Trophoblast cell (in vitro differentiated cells and primary cell): ENCODE results near the gene ZBTB17.
"Not testable (repeated sequence)": the region's sequence is repeated elsewhere in the genome, so short reads cannot be mapped to it uniquely, and the experiment has no call there.

ENCODE experiments used
- DNase-seq, 2 donors: peaks; one replicate each; pipeline ENCODE4 v3.0.0-alpha.2; 2016
- H2AFZ ChIP-seq: 2 replicates; pipeline ENCODE4 v1.6.1; 2013; ENCODE audit warnings: low read length, moderate library complexity, mild to moderate bottlenecking; ENCODE audit not compliant: insufficient read depth, poor library complexity
- H2AK5ac ChIP-seq: 2 replicates; pipeline ENCODE4 v1.6.1; 2013; ENCODE audit warnings: mild to moderate bottlenecking, low read length
- H2BK120ac ChIP-seq: 2 replicates; pipeline ENCODE4 v1.6.1; 2013; ENCODE audit warnings: low read length, mild to moderate bottlenecking, moderate library complexity; ENCODE audit not compliant: insufficient read depth, poor library complexity
- H2BK12ac ChIP-seq: 2 replicates; pipeline ENCODE4 v1.6.1; 2013; ENCODE audit warnings: mild to moderate bottlenecking, low read length, moderate library complexity
- H2BK5ac ChIP-seq: 2 replicates; pipeline ENCODE4 v1.6.1; 2013; ENCODE audit warnings: low read length, low read depth, moderate library complexity, mild to moderate bottlenecking; ENCODE audit not compliant: poor library complexity
- H3K14ac ChIP-seq: 2 replicates; pipeline ENCODE4 v1.6.1; 2013; ENCODE audit warnings: mild to moderate bottlenecking, low read length
- H3K18ac ChIP-seq: 2 replicates; pipeline ENCODE4 v1.6.1; 2013; ENCODE audit warnings: mild to moderate bottlenecking, low read length
- H3K23ac ChIP-seq: 2 replicates; pipeline ENCODE4 v1.6.1; 2013; ENCODE audit warnings: low read length
- H3K27ac ChIP-seq: 2 replicates; pipeline ENCODE4 v1.5.1; 2013; ENCODE audit warnings: low read depth, mild to moderate bottlenecking, inconsistent platforms, low read length, moderate library complexity
- H3K27me3 ChIP-seq: 2 replicates; pipeline ENCODE4 v1.6.1; 2013; ENCODE audit warnings: inconsistent platforms, mild to moderate bottlenecking, low read length, moderate library complexity; ENCODE audit not compliant: insufficient read depth
- H3K36me3 ChIP-seq, 2 experiments: 1 replicate in 1 of 2; 2 replicates in 1 of 2; pipeline ENCODE4 v1.6.1; 2013; ENCODE audit warnings: low read length in 2 of 2, mild to moderate bottlenecking in 2 of 2, moderate library complexity in 1 of 2; ENCODE audit not compliant: insufficient read depth in 2 of 2, control insufficient read depth in 1 of 2
- H3K4ac ChIP-seq: 2 replicates; pipeline ENCODE4 v1.6.1; 2013; ENCODE audit warnings: low read depth, mild to moderate bottlenecking, low read length, moderate library complexity
- H3K4me1 ChIP-seq, 2 experiments: 1 replicate in 1 of 2; 2 replicates in 1 of 2; pipeline ENCODE4 v1.6.1; 2013; ENCODE audit warnings: low read length in 2 of 2, mild to moderate bottlenecking in 2 of 2, moderate library complexity in 1 of 2; ENCODE audit not compliant: insufficient read depth in 2 of 2, control insufficient read depth in 1 of 2
- H3K4me2 ChIP-seq: 2 replicates; pipeline ENCODE4 v1.6.1; 2013; ENCODE audit warnings: inconsistent platforms, mild to moderate bottlenecking, low read length, moderate library complexity
- H3K4me3 ChIP-seq: 2 replicates; pipeline ENCODE4 v1.5.1; 2013; ENCODE audit warnings: mild to moderate bottlenecking, low read depth, low read length, inconsistent platforms
- H3K79me1 ChIP-seq: one replicate; pipeline ENCODE4 v1.6.1; 2013; ENCODE audit warnings: low read length
- H3K79me2 ChIP-seq: 2 replicates; pipeline ENCODE4 v1.6.1; 2013; ENCODE audit warnings: low read length, mild to moderate bottlenecking; ENCODE audit not compliant: control insufficient read depth, insufficient read depth, poor library complexity
- H3K9ac ChIP-seq: 2 replicates; pipeline ENCODE4 v1.6.1; 2013; ENCODE audit warnings: mild to moderate bottlenecking, low read length
- H3K9me3 ChIP-seq: 2 replicates; pipeline ENCODE4 v1.6.1; 2013; ENCODE audit warnings: low read depth, mild to moderate bottlenecking, control low read depth, inconsistent platforms, low read length; ENCODE audit not compliant: insufficient read depth
- H4K12ac ChIP-seq: 2 replicates; pipeline ENCODE4 v1.6.1; 2013; ENCODE audit warnings: low read depth, mild to moderate bottlenecking, low read length, moderate library complexity
- H4K8ac ChIP-seq: 2 replicates; pipeline ENCODE4 v1.6.1; 2013; ENCODE audit warnings: low read depth, mild to moderate bottlenecking, low read length, moderate library complexity
- H4K91ac ChIP-seq: one replicate; pipeline ENCODE4 v1.6.1; 2013; ENCODE audit warnings: low read depth, mild to moderate bottlenecking, low read length, moderate library complexity
- WGBS: extraction: QIAGEN DNeasy Blood & Tissue Kit; methylation state at CpG from one replicate; pipeline ENCODE4 v1.1.7; 2013; ENCODE audit warnings: missing lambda C conversion rate; ENCODE audit not compliant: insufficient read length, insufficient coverage; ENCODE audit errors: extremely low coverage; 5-methylcytosine and 5-hydroxymethylcytosine counted together

ZBTB17 gene

DNA sequence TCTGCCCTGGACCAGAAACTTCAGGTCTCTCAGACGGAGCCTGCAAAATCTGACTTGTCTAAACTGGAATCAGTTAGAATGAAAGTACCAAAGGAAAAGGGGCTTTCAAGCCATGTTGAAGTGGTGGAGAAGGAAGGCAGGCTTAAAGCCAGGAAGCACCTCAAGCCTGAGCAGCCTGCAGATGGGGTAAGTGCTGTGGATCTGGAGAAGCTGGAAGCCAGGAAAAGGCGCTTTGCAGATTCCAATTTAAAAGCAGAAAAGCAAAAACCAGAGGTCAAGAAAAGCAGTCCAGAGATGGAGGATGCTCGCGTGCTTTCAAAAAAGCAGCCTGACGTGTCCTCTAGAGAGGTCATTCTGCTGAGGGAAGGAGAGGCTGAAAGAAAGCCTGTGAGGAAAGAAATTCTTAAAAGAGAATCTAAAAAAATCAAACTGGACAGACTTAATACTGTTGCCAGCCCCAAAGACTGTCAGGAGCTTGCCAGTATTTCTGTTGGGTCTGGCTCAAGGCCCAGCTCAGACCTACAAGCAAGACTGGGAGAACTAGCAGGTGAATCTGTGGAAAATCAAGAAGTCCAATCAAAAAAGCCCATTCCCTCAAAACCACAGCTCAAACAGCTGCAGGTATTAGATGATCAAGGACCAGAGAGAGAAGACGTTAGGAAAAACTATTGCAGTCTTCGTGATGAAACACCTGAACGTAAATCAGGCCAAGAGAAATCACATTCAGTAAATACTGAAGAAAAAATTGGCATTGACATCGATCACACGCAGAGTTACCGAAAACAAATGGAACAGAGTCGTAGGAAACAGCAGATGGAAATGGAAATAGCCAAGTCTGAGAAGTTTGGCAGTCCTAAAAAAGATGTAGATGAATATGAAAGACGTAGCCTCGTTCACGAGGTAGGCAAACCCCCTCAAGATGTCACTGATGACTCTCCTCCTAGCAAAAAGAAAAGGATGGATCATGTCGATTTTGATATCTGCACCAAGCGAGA is 46.6 kb downstream of the ZBTB17 start:
- Histone ChIP-seq H4K8ac (no peak overlapping the region), H3K4ac (no peak overlapping the region), H3K4me1 (peaks cover 3 to 8% of the 10 kb centered on the region in 2 experiments), H3K36me3 (peaks cover 40 to 55% of the 10 kb centered on the region in 2 experiments), H3K9ac (no peak overlapping the region), H2BK5ac (no peak overlapping the region), H2AFZ (no peak overlapping the region), H3K18ac (no peak overlapping the region), H3K79me2 (no peaks in the 10 kb centered on the region), H3K4me2 (no peak overlapping the region), H4K12ac (no peak overlapping the region), H3K23ac (no peak overlapping the region), H2BK12ac (no peak overlapping the region), H4K91ac (no peak overlapping the region), H3K27ac (no peak overlapping the region), H2BK120ac (no peak overlapping the region), H3K14ac (no peak overlapping the region), H3K27me3 (no peaks in the 10 kb centered on the region), H3K9me3 (peaks cover 1% of the 10 kb centered on the region), H3K4me3 (no peak overlapping the region), H2AK5ac (no peak overlapping the region), H3K79me1 (no peaks in the 10 kb centered on the region)
- DNase-seq, result no peak
- no CpG with 5 or more reads among the region's 17 CpGs for WGBS

DNA sequence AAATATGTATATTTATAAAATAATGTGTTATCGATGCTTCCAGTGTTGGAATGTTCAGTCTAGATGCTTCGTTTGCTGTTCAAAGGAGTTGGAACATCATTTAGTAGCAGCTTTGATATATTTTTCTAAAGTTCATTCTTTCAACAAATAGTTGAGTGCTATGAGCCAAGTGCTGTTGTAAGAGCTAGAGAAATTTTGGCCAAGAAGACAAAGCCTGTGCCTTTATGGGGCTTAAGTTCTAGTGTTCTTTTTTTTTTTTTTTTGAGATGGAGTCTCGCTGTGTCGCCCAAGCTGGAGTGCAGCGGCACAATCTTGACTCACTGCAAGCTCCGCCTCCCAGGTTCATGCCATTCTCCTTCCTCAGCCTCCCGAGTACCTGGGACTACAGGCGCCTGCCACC is 49.5 kb downstream of the ZBTB17 start:
- not testable (repeated sequence) for H3K27ac ChIP-seq, H3K4me3 ChIP-seq, H3K79me2 ChIP-seq, H3K9me3 ChIP-seq, H3K27me3 ChIP-seq, H2AK5ac ChIP-seq, H2BK120ac ChIP-seq, H3K9ac ChIP-seq, H2BK12ac ChIP-seq, H3K4me2 ChIP-seq, H3K23ac ChIP-seq, H3K14ac ChIP-seq, H3K4me1 ChIP-seq, H4K91ac ChIP-seq, H3K18ac ChIP-seq, H3K79me1 ChIP-seq, H4K8ac ChIP-seq, H2BK5ac ChIP-seq, H4K12ac ChIP-seq, H3K4ac ChIP-seq, H2AFZ ChIP-seq
- peaks cover 14 to 32% of the 10 kb centered on the region in 2 experiments for H3K36me3 ChIP-seq
- DNase-seq, result peak in 1 of 2 donors; percentile 37
- WGBS, result no CpG with 5 or more reads among the region's 8 CpGs

DNA sequence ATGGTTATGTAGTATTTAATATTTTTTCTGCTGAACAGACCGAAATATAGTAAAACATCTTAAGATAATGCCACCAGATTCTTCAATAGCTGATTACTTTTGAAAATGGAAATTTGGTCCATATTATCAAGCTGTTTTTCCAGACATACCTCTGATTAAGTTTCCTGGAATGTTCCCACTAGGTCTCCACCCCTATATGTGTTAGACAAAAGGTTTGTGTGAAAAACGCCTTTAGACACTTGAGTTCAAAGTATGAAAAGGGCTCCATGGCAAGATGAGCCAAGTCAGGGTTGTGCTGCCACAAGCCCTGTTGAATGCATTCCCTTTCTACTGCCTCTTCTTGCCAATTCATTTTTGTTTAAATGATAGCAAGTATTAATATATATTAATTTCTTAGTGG is 52.7 kb downstream of the ZBTB17 start:
- no peaks in the 10 kb centered on the region for H3K79me2 ChIP-seq
- no peak overlapping the region for H3K9ac ChIP-seq
- no peak overlapping the region for H2BK12ac ChIP-seq
- H3K9me3 ChIP-seq, result no peaks in the 10 kb centered on the region
- no peaks in the 10 kb centered on the region for H3K79me1 ChIP-seq
- no peak overlapping the region for H2AK5ac ChIP-seq
- no peak overlapping the region for H4K8ac ChIP-seq
- no peak overlapping the region for H4K12ac ChIP-seq
- no peak overlapping the region for H3K18ac ChIP-seq
- peak; percentile 29 to 91 for DNase-seq
- H3K4ac ChIP-seq, result no peak overlapping the region
- no peak overlapping the region for H3K4me2 ChIP-seq
- no peak overlapping the region for H2BK120ac ChIP-seq
- no peak overlapping the region for H3K14ac ChIP-seq
- H3K27me3 ChIP-seq, result no peaks in the 10 kb centered on the region
- H4K91ac ChIP-seq, result no peak overlapping the region
- WGBS, result no CpG with 5 or more reads among the region's 2 CpGs
- H2BK5ac ChIP-seq, result no peak overlapping the region
- H3K4me3 ChIP-seq, result no peak overlapping the region
- H3K4me1 ChIP-seq, result peaks cover 3 to 8% of the 10 kb centered on the region in 2 experiments
- no peak overlapping the region for H3K23ac ChIP-seq
- peaks cover 10 to 18% of the 10 kb centered on the region in 2 experiments for H3K36me3 ChIP-seq
- peak overlapping the region; percentile 51 for H3K27ac ChIP-seq
- no peak overlapping the region for H2AFZ ChIP-seq

DNA sequence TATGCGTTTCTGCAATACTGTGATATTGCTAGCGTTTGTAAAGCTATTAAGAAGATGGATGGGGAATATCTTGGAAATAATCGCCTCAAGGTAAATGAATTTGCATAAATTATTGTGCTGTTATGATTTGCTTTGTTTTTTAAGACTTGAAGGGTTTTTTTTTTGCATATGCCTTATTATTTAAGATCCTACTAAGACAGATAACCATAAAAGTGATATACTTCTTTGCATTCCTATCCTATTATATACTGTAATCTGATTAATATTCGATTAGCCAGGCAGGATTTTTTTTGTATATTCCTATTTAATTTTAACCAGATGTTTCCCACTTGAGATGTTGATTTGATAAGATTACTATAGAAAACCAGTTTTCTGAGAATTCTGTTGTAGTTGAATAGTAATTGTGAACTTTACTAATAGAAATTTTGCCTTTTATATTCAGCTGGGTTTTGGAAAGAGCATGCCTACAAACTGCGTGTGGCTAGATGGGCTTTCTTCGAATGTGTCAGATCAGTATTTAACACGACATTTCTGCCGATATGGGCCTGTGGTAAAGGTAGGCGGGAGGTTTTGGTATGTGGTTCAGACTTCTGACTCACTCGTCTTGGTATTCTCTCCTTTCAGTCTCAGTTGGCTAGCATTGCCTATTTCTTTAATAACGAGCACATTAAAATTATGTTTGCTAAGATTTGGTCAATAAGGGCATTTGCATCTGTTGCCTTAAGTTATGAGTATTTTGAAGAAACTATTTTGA is 56.8 kb downstream of the ZBTB17 start:
- Histone ChIP-seq H4K12ac (no peak overlapping the region), H3K27me3 (no peaks in the 10 kb centered on the region), H3K18ac (no peak overlapping the region), H2AFZ (no peak overlapping the region), H3K4me3 (no peak overlapping the region), H3K9ac (no peak overlapping the region), H3K4me2 (no peak overlapping the region), H3K4me1 (peaks cover 0 to 1% of the 10 kb centered on the region in 2 experiments), H3K23ac (no peak overlapping the region), H3K9me3 (no peaks in the 10 kb centered on the region), H4K8ac (no peak overlapping the region), H2BK5ac (no peak overlapping the region), H3K79me2 (no peaks in the 10 kb centered on the region), H3K27ac (no peak overlapping the region), H2BK12ac (no peak overlapping the region), H3K14ac (no peak overlapping the region), H3K36me3 (peaks cover 11 to 17% of the 10 kb centered on the region in 2 experiments), H3K79me1 (peaks cover 2% of the 10 kb centered on the region), H2AK5ac (no peak overlapping the region), H3K4ac (no peak overlapping the region), H4K91ac (no peak overlapping the region), H2BK120ac (no peak overlapping the region)
- DNase-seq, result peak; percentile 62 to 78
- no CpG with 5 or more reads among the region's 11 CpGs for WGBS
